HG03108 (cell line): ENCODE measurements around the gene AFF1.

Source experiments
- ATAC-seq: cut with Tn5 transposase; IDR thresholded peaks from one replicate; pipeline ENCODE4 v1.9.1; 2021; ENCODE audit warnings: moderate library complexity; ENCODE audit not compliant: unreplicated experiment

The AFF1 gene

DNA sequence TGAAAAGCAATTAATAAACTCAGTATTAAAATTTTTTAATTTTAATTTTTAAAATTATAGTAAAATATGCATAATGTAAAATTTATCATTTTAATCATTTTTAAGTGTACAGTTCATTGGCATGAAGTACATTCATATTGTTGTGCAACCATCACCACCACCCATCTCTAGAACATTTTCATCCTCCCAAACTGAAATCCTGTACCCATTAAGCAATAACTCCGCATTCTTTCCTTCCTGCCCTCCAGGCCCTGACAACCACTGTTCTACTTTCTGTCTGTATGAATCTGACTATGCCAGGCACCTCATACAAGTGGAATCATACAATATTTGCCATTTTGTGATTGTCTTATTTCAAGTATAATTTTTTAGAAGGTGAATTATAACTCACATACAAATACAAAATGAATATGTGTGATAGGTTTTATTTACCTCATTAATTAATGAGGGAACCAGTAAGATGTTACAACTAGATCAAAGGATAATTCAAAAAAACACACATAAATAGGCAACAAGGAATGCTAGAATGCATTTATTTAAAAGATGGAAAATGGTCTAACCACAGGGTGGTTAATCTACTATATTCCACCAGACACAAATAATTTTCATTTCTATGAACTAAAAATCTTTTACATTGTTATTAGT, 13.1 kb upstream of the AFF1 start:
- no peak for ATAC-seq

DNA sequence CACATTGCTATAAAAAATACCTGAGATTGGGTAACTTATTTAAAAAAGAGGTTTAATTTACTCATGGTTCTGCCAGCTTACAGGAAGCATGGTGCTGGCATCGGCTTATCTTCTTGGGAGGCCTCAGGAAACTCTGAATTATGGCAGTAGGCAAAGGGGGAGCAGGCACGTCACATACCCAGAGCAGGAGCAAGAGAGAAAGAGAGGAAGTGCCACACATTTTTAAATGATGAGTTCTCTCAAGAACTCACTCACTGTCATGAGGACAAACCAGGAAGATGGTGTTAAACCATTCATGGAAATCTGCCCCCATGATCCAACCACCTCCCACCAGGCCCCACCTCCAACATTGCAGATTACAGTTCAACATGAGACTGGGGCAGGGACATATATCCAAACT, 10.0 kb upstream of the AFF1 start:
- ATAC-seq: no peak

GRCh38 chr4:86926435-86927086, 8.2 kb upstream of the AFF1 start:
- no peak for ATAC-seq

DNA sequence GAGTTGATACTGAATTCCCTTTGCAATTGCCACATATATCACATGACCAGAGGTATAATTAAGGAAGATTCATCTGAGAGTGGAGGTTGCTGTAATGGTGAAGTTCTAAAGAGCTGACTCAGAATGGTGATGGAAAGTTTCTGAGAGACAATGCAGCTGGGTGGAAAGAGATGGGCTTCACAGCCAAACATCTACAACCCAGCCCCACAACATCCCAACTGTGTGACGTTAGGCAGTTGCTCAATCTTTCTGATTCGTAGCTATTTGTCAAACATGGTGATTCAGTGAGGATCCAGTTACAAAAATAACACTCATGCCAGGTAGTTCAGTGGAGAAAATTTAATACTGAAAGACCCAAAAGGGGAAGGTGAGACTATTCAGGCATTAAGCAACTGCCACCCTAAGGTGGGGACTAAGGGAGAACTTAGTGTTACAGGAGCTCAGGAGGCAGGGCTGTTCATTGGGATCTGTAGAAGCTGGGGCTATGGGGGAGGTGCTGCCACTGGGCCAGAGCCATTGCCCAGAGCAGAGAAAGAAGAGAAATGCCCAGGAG, 6.9 kb upstream of the AFF1 start:
- ATAC-seq: no peak

- no peak for ATAC-seq
Observed at GRCh38 chr4:86928400-86929255, 6.2 kb upstream of the AFF1 start.

DNA sequence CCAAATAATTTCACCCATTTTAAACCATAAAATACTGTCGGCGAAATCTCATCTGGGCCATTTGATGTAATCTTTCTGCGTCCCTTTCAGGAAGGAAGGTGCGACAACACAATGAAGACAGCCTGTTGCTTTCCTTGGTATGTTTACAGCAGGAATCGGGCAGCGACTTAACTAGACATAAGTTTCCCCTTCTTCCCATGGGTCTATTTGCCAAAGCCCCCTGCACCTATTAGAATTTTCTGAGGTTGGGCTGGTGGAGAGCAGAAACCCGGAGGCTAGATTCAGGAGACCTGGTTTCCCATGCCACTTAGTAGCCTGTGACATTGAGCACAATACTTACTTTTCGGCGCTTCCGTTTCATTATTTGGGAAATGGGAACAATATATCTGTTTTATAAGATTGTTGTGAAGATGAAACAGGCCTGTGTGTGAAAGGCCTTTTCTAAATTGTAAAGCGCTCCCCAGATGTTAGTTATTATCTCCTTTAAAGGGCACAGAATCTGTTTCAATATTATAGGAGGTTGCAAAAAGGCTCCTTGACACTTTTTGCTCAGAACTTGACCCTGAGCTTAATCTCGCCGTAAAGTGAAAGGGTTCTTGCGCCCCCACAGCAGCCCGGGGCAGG, 552 bp upstream of the AFF1 start:
- no peak for ATAC-seq

- no peak for ATAC-seq
Observed at GRCh38 chr4:86935566-86935852, 698 bp downstream of the AFF1 start.

GRCh38 chr4:86935853-86936733, 1.3 kb downstream of the AFF1 start:
- peak; percentile 21 for ATAC-seq

DNA sequence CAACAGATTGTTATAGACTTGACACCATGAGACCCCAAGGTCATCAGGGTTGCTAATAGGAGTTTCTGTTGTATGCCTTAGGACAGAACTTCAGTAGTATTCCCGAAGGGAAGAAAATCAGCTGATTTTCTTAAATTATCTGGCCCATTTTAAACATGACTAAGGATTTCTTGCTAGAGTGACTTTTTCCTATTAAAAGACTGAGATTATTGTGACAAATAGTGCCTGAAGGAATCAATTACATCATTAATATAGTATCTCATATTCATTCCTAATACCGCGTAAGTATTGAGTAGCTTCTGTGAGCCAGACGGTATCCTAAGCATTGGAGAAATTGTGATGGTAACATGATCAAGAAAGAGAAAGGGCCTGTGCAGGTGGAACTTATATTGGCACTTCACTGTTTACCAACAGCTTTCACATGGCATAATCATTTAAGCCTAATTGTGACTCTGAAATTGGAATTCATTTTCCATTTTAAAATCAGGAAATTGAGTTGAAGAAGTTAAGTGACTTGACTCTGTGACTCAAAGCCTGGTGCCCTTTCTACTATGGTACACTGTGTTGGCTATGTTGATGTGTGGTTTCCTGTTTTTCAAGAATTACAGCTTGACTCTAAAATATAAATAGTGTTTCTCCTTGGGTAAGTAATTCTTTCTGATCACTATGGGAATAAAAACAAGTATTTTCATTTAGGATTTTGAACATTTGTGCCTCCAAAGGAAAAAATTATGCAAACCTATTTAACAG, 4.1 kb downstream of the AFF1 start:
- ATAC-seq: no peak

DNA sequence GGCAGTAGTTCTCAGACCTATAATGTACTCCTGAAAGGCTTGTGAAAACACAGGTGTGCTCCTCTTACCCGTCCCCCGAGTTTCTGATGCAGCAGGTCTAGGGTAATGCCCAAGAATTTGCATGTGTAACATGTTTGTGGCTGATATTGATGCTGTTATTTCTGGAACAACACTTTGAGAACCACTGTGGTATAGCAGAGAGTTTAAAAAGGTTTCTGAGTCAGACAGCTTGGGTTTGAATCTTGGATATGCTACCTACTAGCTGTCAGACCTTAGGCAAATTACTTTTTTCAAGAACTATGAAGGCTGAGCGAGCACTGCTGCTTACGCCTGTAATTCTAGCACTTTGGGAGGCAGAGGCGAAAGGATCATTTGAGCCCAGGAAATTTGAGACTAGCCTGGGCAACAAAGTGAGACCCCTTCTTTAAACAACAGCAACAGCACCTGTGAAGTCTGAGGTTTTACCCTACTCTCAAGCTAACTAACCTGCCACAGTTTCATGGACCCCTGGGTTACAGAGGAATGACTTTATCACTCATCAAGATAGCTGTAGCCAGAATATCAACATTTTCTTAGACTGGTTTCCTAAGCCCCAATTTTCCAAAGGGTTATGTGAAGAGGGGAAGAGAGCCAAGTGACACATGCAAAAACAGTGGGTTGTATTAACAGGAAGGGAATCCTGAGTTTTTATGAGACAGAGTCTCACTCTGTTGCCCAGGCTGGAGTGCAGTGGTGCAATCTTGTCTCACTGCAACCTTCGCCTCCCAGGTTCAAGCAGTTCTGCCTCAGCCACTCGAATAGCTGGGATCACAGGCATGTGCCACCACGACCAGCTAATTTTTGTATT, 5.1 kb downstream of the AFF1 start:
- ATAC-seq: peak; percentile 57

- no peak for ATAC-seq
Observed at GRCh38 chr4:86940920-86941460, 6.2 kb downstream of the AFF1 start.

- no peak for ATAC-seq
Observed at GRCh38 chr4:86942185-86942666, 7.4 kb downstream of the AFF1 start.

- ATAC-seq: no peak
Observed at GRCh38 chr4:86944964-86945781, 10.4 kb downstream of the AFF1 start.

DNA sequence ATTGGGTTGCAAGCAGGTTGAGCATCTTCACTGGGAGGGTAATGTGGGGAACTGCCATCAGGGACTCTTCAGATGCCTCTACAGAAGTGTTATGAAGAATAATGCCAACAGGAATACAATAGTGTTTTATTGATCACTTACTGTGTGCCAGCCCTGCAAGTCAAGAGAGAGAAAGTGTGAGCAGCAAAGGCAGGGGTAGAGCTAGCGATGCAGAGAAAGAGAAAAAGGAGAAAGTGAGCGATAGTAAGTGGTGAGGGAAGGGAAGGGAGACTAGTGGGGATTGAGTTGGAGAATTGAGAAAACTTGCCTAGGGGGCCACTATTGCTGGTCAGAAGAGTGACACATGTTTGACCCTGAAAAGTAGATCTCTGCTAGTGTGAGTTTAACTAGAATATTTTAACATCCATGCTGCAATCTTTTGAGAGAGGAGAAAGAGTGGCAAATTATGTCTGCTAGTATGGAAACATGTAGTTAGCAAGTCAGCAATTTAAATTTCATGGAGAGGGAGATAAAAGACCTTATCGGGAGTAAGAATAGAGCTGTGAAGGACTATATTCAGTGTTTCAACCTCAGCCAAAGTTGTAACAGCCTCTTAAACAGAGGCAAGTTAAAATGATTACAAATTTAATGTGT, 12.2 kb downstream of the AFF1 start:
- peak; percentile 5 for ATAC-seq

DNA sequence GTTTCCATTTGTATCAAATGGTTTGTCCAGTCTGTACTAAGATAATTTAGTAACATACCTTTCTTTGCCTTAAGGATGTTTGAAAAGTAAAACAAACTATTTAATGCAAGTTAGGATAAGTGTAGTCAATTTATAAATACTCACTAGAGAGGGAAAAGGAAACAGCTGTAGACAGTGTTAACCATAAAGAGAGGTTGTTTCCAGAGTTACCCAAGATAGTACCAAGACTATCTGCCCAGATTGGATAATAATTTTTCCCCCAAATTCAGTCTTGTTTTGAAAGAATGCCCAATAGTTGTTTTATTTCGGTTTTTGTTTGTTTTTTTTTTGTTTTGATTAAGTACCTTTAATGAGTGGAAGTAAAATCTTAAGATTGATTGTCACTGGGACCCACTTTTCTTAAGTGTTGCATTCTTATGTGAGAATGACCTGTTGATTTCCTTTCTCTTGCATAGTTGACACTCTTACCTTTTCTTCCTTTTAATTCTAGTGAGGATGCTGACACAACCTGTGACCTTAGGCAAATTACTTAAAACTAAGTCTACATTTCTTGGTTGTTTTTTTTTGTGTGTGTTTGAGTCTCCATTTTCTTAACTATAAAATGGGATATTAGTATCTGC, 12.8 kb downstream of the AFF1 start:
- ATAC-seq: peak; percentile 37

- no peak for ATAC-seq
Observed at GRCh38 chr4:86948276-86948675, 13.5 kb downstream of the AFF1 start.
